DND-41 (cell line): ENCODE measurements around the gene MPC1.

ENCODE experiments used
- EZH2 ChIP-seq: IDR thresholded peaks from 3 replicates; pipeline ENCODE4 v1.6.1; 2012; ENCODE audit warnings: borderline replicate concordance, low read depth, mild to moderate bottlenecking, moderate library complexity, low read length, inconsistent platforms; ENCODE audit not compliant: severe bottlenecking
- TF ChIP-seq, protein P1 (sequence below): IDR thresholded peaks from 2 replicates; pipeline ENCODE4 v1.5.1; 2012; ENCODE audit warnings: borderline replicate concordance, low read length, moderate library complexity, mild to moderate bottlenecking; ENCODE audit not compliant: poor library complexity, severe bottlenecking; ENCODE audit errors: extremely low read depth

DNA sequence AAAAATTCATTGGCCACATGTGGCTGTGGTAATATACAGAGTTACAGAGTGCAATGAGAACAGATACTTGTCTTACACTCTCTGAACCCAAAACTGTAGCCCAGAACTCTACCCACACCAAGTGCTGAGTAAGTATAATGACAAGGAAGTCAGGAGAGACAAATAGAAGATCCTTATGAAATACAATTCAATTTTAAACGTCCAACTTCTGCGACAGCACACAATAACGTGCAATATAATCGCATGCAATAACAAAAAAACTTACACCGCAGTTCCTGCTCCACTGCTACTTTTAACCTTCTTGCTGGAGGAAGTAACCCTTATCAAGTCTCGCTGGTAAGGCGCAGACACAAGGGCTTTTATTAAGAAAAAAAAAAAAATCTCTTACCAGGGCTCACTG is 41.3 kb downstream of the MPC1 start:
- TF ChIP-seq, protein P1, sequence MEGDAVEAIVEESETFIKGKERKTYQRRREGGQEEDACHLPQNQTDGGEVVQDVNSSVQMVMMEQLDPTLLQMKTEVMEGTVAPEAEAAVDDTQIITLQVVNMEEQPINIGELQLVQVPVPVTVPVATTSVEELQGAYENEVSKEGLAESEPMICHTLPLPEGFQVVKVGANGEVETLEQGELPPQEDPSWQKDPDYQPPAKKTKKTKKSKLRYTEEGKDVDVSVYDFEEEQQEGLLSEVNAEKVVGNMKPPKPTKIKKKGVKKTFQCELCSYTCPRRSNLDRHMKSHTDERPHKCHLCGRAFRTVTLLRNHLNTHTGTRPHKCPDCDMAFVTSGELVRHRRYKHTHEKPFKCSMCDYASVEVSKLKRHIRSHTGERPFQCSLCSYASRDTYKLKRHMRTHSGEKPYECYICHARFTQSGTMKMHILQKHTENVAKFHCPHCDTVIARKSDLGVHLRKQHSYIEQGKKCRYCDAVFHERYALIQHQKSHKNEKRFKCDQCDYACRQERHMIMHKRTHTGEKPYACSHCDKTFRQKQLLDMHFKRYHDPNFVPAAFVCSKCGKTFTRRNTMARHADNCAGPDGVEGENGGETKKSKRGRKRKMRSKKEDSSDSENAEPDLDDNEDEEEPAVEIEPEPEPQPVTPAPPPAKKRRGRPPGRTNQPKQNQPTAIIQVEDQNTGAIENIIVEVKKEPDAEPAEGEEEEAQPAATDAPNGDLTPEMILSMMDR: no peak
- TF ChIP-seq EZH2: no peak
